ENCODE results near the gene ATP5F1D. TPM values are rescaled to one million over a fixed set of nuclear protein-coding genes. Genes with fewer than 3 reads are reported as not detected.

The ATP5F1D gene
- total RNA-seq, 1 donor from 2014 or later = 110 TPM

DNA sequence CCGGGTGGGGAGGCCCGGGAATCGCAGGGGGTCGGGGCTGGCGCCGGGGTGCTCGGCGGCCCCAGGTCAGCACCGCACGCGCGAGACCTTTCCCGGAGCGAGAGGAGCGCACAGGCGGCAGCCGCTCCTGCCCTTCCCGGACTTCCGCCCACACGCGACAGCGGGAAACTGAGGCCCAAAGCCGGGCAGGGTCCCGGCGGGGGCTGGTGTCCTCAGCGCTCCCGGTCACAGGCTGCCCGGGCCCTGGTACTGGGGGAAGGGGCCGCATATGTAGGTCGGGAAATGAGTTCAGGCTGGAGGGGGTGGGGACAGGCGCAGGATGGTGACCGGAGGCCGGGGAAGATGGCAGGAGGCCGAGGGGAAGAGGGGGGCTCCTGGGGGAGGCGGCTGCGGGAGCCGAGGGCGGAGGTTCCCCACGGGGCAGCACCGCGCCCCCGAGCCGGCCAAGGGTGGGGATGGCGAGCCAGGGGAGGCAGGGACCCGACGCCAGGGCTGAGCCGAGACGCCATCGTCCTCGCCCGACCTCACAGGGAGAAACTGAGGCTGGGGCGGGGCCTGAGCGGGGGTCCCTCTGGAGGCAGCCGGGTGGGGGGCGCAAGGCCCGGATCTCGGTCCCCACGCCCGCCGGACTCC is 4.4 kb upstream of the ATP5F1D start:
- H3K36me3 Mint-ChIP-seq (ENCODE audit: low read depth) = no peaks in the 10 kb centered on the region
- H3K27me3 Mint-ChIP-seq (ENCODE audit: low read depth) = no peaks in the 10 kb centered on the region
- no peak overlapping the region for H3K27ac Mint-ChIP-seq (ENCODE audit: unreplicated experiment)
- TF ChIP-seq, protein P1, sequence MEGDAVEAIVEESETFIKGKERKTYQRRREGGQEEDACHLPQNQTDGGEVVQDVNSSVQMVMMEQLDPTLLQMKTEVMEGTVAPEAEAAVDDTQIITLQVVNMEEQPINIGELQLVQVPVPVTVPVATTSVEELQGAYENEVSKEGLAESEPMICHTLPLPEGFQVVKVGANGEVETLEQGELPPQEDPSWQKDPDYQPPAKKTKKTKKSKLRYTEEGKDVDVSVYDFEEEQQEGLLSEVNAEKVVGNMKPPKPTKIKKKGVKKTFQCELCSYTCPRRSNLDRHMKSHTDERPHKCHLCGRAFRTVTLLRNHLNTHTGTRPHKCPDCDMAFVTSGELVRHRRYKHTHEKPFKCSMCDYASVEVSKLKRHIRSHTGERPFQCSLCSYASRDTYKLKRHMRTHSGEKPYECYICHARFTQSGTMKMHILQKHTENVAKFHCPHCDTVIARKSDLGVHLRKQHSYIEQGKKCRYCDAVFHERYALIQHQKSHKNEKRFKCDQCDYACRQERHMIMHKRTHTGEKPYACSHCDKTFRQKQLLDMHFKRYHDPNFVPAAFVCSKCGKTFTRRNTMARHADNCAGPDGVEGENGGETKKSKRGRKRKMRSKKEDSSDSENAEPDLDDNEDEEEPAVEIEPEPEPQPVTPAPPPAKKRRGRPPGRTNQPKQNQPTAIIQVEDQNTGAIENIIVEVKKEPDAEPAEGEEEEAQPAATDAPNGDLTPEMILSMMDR (IDR thresholded peaks at IDR 0.05) = no peak
- H3K9me3 Mint-ChIP-seq (ENCODE audit: low read depth) = no peaks in the 10 kb centered on the region
- peak overlapping the region; percentile 65 for H3K4me3 Mint-ChIP-seq (ENCODE audit: unreplicated experiment)
- H3K4me1 Mint-ChIP-seq (ENCODE audit: low read depth) = peaks cover 22% of the 10 kb centered on the region
- no peak for DNase-seq (ENCODE audit: low spot score)

DNA sequence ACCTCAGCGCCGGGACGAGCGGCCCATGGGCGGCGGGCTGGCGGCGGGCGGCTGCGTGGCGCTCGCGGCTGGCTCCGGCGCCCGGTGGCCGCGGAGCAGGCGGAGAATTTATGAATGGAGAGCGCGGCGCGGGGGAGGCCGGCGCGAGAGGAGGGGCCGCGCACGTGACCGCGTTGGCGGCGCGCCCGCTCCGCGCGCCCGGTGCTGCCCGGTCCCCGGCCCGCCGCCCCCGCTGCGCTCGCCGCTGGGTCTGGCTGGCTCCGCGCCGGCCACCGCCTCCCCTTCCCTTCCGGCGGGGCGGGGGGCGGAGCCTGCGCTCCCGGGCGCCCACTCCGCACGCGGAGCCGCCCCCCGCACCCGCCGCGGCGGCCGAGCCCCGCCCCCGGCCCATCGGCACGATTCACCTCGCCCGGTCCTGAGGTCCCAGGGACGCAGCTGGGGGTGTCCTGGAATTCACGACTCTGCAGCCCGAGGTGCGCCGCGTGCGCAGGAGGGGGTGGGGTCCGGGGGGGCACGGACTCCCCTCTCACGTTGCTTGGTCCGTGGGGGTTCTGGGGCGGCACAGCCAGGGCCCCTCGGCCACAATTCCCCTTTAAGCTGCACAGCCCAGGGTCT is 3.7 kb upstream of the ATP5F1D start, which contains the start of gene CBARP:
Gene CBARP, minus strand, starts transcription at position 252 of the 615 bp plus-strand sequence. CDS start 1,905 bp downstream, outside the sequence.
- TF ChIP-seq, protein P1 (IDR thresholded peaks at IDR 0.05) = no peak
- Mint-ChIP-seq H3K4me3 (ENCODE audit: unreplicated experiment) (peak within 1 kb of the TSS; percentile 69), H3K4me1 (ENCODE audit: low read depth) (peaks cover 23% of the 10 kb centered on the region), H3K36me3 (ENCODE audit: low read depth) (no peaks in the 10 kb centered on the region), H3K27me3 (ENCODE audit: low read depth) (no peaks in the 10 kb centered on the region), H3K9me3 (ENCODE audit: low read depth) (no peaks in the 10 kb centered on the region), H3K27ac (ENCODE audit: unreplicated experiment) (peak within 1 kb of the TSS; percentile 69)
- no peak for DNase-seq (ENCODE audit: low spot score)

DNA sequence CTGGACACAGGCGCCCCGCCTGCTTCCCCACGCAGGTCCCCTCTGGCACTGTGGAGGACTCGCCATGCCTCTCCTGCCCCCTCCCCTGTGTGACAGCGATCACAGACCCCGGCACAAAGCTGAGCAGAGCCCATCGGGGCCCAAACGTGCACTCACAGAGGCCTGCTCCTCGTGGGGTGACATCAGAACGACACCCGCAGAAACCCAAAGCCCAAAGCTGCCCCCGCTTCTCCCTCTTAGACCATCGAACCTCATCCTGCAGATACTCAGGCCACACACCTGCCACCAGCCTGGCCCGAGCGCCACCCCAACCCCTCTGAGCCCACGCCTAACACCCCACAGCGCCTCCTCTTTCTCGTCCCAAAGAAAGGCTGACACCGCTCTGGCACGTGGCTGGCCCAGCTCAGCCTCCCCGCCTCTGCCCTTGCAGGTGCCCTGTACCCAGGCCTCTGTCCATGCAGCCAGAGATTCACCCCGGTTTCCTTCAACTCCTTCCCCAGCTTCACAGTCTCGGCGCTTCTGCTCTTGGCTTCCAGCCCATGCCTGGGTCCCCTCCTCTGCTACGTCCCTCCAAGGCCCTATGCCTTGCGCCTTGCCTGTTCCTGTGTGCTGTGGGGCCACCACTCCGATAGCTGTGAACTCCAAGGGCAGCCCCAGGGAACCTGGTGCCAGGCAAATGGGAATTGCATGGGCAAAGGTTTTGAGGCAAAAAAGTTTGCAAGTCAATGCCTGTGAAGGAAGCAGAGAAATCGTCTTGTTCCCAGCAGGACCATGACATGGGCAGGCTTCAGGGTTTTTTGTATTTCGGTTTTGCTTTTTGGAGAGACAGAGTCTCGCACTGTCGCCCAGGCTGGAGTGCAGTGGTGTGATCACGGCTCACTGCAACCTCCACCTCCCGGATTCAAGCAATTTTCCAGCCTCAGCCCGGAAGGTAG is 2.9 kb upstream of the ATP5F1D start:
- H3K27ac Mint-ChIP-seq (ENCODE audit: unreplicated experiment) = peak overlapping the region; percentile 69
- DNase-seq (ENCODE audit: low spot score) = no peak
- no peaks in the 10 kb centered on the region for H3K9me3 Mint-ChIP-seq (ENCODE audit: low read depth)
- no peaks in the 10 kb centered on the region for H3K27me3 Mint-ChIP-seq (ENCODE audit: low read depth)
- peak overlapping the region; percentile 69 for H3K4me3 Mint-ChIP-seq (ENCODE audit: unreplicated experiment)
- peaks cover 29% of the 10 kb centered on the region for H3K4me1 Mint-ChIP-seq (ENCODE audit: low read depth)
- TF ChIP-seq, protein P1 (IDR thresholded peaks at IDR 0.05) = no peak
- H3K36me3 Mint-ChIP-seq (ENCODE audit: low read depth) = no peaks in the 10 kb centered on the region

DNA sequence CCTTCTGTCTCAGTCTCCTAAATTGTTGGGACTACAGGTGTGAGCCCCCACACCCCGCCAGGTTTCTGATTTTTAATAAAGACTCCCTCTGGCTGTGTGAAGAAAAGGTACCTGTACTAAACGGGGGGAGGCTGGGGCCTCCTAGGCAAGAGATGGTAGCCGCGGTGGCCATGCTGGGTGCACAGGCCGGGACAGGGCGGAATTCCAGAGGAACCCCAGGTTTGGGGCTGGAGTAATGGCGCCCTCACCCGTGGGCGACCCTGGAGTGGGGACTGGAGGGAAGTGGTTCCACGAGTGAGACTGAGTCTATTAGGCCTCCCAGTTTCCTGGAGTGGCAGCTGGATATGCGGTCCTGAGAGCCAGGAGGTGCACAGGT is 2.1 kb upstream of the ATP5F1D start:
- no peaks in the 10 kb centered on the region for H3K27me3 Mint-ChIP-seq (ENCODE audit: low read depth)
- peak overlapping the region; percentile 36 for H3K27ac Mint-ChIP-seq (ENCODE audit: unreplicated experiment)
- H3K4me1 Mint-ChIP-seq (ENCODE audit: low read depth) = peaks cover 30% of the 10 kb centered on the region
- no peaks in the 10 kb centered on the region for H3K36me3 Mint-ChIP-seq (ENCODE audit: low read depth)
- H3K4me3 Mint-ChIP-seq (ENCODE audit: unreplicated experiment) = peak overlapping the region; percentile 69
- DNase-seq (ENCODE audit: low spot score) = no peak
- TF ChIP-seq, protein P1 (IDR thresholded peaks at IDR 0.05) = no peak
- H3K9me3 Mint-ChIP-seq (ENCODE audit: low read depth) = no peaks in the 10 kb centered on the region
